Hematopoietic multipotent progenitor cell treated with erythropoietin and hydrocortisone succinate and interleukin-3 and kit ligand, for 15 days (in vitro differentiated cells): ENCODE measurements around the gene KDM1A.

Source experiments
- DNase-seq: peaks from one replicate; pipeline ENCODE4 v3.0.0-alpha.2; 2015; ENCODE audit warnings: low spot score

KDM1A gene

GRCh38 chr1:23013657-23014056 is 5.6 kb upstream of the KDM1A start:
- no peak for DNase-seq

- no peak for DNase-seq
These were observed 591 bp upstream of the KDM1A start for GRCh38 chr1:23018661-23019093.

- DNase-seq: peak; percentile 20
These were observed 776 bp downstream of the KDM1A start for GRCh38 chr1:23019863-23020625.

- DNase-seq: no peak
These were observed 1.6 kb downstream of the KDM1A start for GRCh38 chr1:23020706-23021405.

- no peak for DNase-seq
These were observed 2.6 kb downstream of the KDM1A start for GRCh38 chr1:23021834-23022233.

GRCh38 chr1:23023174-23023845 is 4.0 kb downstream of the KDM1A start:
- no peak for DNase-seq

GRCh38 chr1:23026568-23026967 is 7.3 kb downstream of the KDM1A start:
- no peak for DNase-seq

- DNase-seq: no peak
These were observed 8.2 kb downstream of the KDM1A start for GRCh38 chr1:23027352-23027907.

GRCh38 chr1:23029337-23029736 is 10.1 kb downstream of the KDM1A start:
- no peak for DNase-seq

- DNase-seq: no peak
These were observed 16.7 kb downstream of the KDM1A start for GRCh38 chr1:23035823-23036452.

GRCh38 chr1:23037081-23037740 is 17.9 kb downstream of the KDM1A start:
- no peak for DNase-seq

GRCh38 chr1:23039308-23039826 is 20.1 kb downstream of the KDM1A start:
- no peak for DNase-seq

GRCh38 chr1:23040509-23040908 is 21.2 kb downstream of the KDM1A start:
- no peak for DNase-seq

GRCh38 chr1:23044035-23044434 is 24.8 kb downstream of the KDM1A start:
- no peak for DNase-seq

GRCh38 chr1:23050201-23050600 is 30.9 kb downstream of the KDM1A start:
- no peak for DNase-seq

GRCh38 chr1:23051290-23051909 is 32.1 kb downstream of the KDM1A start:
- DNase-seq: no peak

- DNase-seq: no peak
These were observed 38.0 kb downstream of the KDM1A start for GRCh38 chr1:23057301-23057700.

- no peak for DNase-seq
These were observed 43.0 kb downstream of the KDM1A start for GRCh38 chr1:23062271-23062670.

- no peak for DNase-seq
These were observed 46.1 kb downstream of the KDM1A start for GRCh38 chr1:23065385-23065784.

GRCh38 chr1:23066075-23066474 is 46.8 kb downstream of the KDM1A start:
- no peak for DNase-seq

GRCh38 chr1:23069149-23069548 is 49.9 kb downstream of the KDM1A start:
- DNase-seq: no peak
